ENCODE measurements around the gene SETBP1.
"Not testable (repeated sequence)": the region's sequence is repeated elsewhere in the genome, so short reads cannot be mapped to it uniquely, and the experiment has no call there.

SETBP1 gene

GRCh38 chr18:44708451-44709083 is 27.9 kb downstream of the SETBP1 start:
- no peak for DNase-seq

- no peak for DNase-seq
Observed at GRCh38 chr18:44709307-44710126, 28.8 kb downstream of the SETBP1 start.

- DNase-seq = no peak
Observed at GRCh38 chr18:44710931-44711330, 30.2 kb downstream of the SETBP1 start.

GRCh38 chr18:44712025-44712424 is 31.3 kb downstream of the SETBP1 start:
- no peak for DNase-seq

- DNase-seq = no peak
Observed at GRCh38 chr18:44713435-44713834, 32.7 kb downstream of the SETBP1 start.

- DNase-seq = no peak
Observed at GRCh38 chr18:44714376-44714775, 33.7 kb downstream of the SETBP1 start.

GRCh38 chr18:44715245-44715644 is 34.6 kb downstream of the SETBP1 start:
- DNase-seq = no peak

- no peak for DNase-seq
Observed at GRCh38 chr18:44715842-44716241, 35.2 kb downstream of the SETBP1 start.

GRCh38 chr18:44716697-44717163 is 36.0 kb downstream of the SETBP1 start:
- DNase-seq = no peak

GRCh38 chr18:44719519-44720060 is 38.9 kb downstream of the SETBP1 start:
- no peak for DNase-seq

- not testable (repeated sequence) for DNase-seq
Observed at GRCh38 chr18:44721748-44722147, 41.1 kb downstream of the SETBP1 start.

- no peak for DNase-seq
Observed at GRCh38 chr18:44723411-44723810, 42.7 kb downstream of the SETBP1 start.

- no peak for DNase-seq
Observed at GRCh38 chr18:44724105-44724778, 43.6 kb downstream of the SETBP1 start.

- DNase-seq = no peak
Observed at GRCh38 chr18:44725300-44726058, 44.8 kb downstream of the SETBP1 start.

GRCh38 chr18:44726059-44726421 is 45.4 kb downstream of the SETBP1 start:
- DNase-seq = no peak

- DNase-seq = no peak
Observed at GRCh38 chr18:44727291-44727690, 46.6 kb downstream of the SETBP1 start.

GRCh38 chr18:44729631-44730101 is 49.0 kb downstream of the SETBP1 start:
- DNase-seq = no peak

- no peak for DNase-seq
Observed at GRCh38 chr18:44730803-44731529, 50.3 kb downstream of the SETBP1 start.

GRCh38 chr18:44731530-44732237 is 51.0 kb downstream of the SETBP1 start:
- no peak for DNase-seq

GRCh38 chr18:44732238-44732563 is 51.5 kb downstream of the SETBP1 start:
- no peak for DNase-seq

- no peak for DNase-seq
Observed at GRCh38 chr18:44732599-44732998, 51.9 kb downstream of the SETBP1 start.

Data from NCI-H187 treated with DMSO at 0.1 percent for 48 hours (cell line).